SK-N-SH (cell line): ENCODE data around the gene TMEM161A. TPM values are rescaled to one million over a fixed set of nuclear protein-coding genes. Genes with fewer than 3 reads are reported as not detected.

Experiments used
- CTCF ChIA-PET: fragments of 300-600, 350-600 bp; formaldehyde crosslinking; extraction: SDS; loops from one replicate; lab custom pipeline; 2021; lab: Yijun Ruan, JAX
- POLR2A ChIA-PET: fragments of 350-600 bp; sonication (Branson Sonifier 250); formaldehyde crosslinking; extraction: SDS; loops from one replicate; lab custom pipeline; 2020; ENCODE audit warnings: antibody characterized with exemption, inconsistent platforms; lab: Yijun Ruan, JAX
- DNase-seq: peaks from one replicate; pipeline ENCODE4 v3.0.0; 2012
- H2AFZ ChIP-seq: fragments of 200-600 bp; sonication (generic); 2 replicates; pipeline ENCODE4 v1.8.1; 2016; ENCODE audit warnings: antibody characterized with exemption, mild to moderate bottlenecking, low read depth
- H3F3A ChIP-seq: fragments of 200-600 bp; sonication (generic); replicated peaks from 2 replicates; pipeline ENCODE3; 2016; ENCODE audit warnings: antibody characterized with exemption, mild to moderate bottlenecking; ENCODE audit not compliant: insufficient read depth
- H3K27ac ChIP-seq, 2 experiments: fragments of 200-500 bp in 1 of 2; fragments of 200-600 bp in 1 of 2; sonication (Bioruptor generic) in 1 of 2; sonication (generic), shearing (Covaris generic) in 1 of 2; 2 replicates each; pipeline versions ENCODE4 v1.5.1 to v1.6.1; 2014 to 2016; ENCODE audit warnings: low read depth in 2 of 2, inconsistent platforms in 1 of 2, low read length in 1 of 2, mild to moderate bottlenecking in 1 of 2, mixed read lengths in 1 of 2
- H3K27me3 ChIP-seq: fragments of 200-600 bp; sonication (generic), shearing (Covaris generic); 2 replicates; pipeline ENCODE4 v1.6.1; 2016; ENCODE audit warnings: mixed run types; ENCODE audit not compliant: insufficient read depth
- H3K36me3 ChIP-seq, 2 experiments: fragments of 200-500 bp in 1 of 2; fragments of 200-600 bp in 1 of 2; sonication (Bioruptor generic) in 1 of 2; sonication (generic) in 1 of 2; replicated peaks in 1 of 2; 2 replicates each; pipeline versions ENCODE3 to v1.5.1; 2014 to 2016; ENCODE audit warnings: low read length in 1 of 2, mild to moderate bottlenecking in 1 of 2; ENCODE audit not compliant: insufficient read depth in 2 of 2, control insufficient read depth in 1 of 2
- H3K4me1 ChIP-seq, 2 experiments: fragments of 200-500 bp in 1 of 2; fragments of 200-600 bp in 1 of 2; sonication (Bioruptor generic) in 1 of 2; sonication (generic), shearing (Covaris generic) in 1 of 2; 2 replicates each; pipeline versions ENCODE4 v1.5.1 to v1.6.1; 2014 to 2016; ENCODE audit warnings: low read depth in 1 of 2, low read length in 1 of 2, mixed run types in 1 of 2; ENCODE audit not compliant: insufficient read depth in 2 of 2, control insufficient read depth in 1 of 2
- H3K4me2 ChIP-seq: fragments of 200-600 bp; sonication (generic), shearing (Covaris generic); 2 replicates; pipeline ENCODE4 v1.6.1; 2017; ENCODE audit warnings: mixed run types
- H3K4me3 ChIP-seq, 2 experiments: fragments of 200-500 bp in 1 of 2; fragments of 200-600 bp in 1 of 2; sonication (Bioruptor generic) in 1 of 2; sonication (generic), shearing (Covaris generic) in 1 of 2; 2 replicates each; pipeline versions ENCODE4 v1.5.1 to v1.8.1; 2014 to 2016; ENCODE audit warnings: low read depth in 2 of 2, inconsistent platforms in 1 of 2, low read length in 1 of 2, mild to moderate bottlenecking in 1 of 2, mixed read lengths in 1 of 2, moderate library complexity in 1 of 2
- H3K79me2 ChIP-seq: fragments of 200-600 bp; sonication (generic); 2 replicates; pipeline ENCODE4 v1.8.1; 2017; ENCODE audit warnings: mild to moderate bottlenecking; ENCODE audit not compliant: insufficient read depth
- H3K9ac ChIP-seq: fragments of 200-600 bp; sonication (generic); 2 replicates; pipeline ENCODE4 v1.6.1; 2017; ENCODE audit warnings: mixed run types
- H3K9me2 ChIP-seq: fragments of 200-600 bp; sonication (generic); 2 replicates; pipeline ENCODE4 v1.6.1; 2017; ENCODE audit warnings: mixed run types
- H3K9me3 ChIP-seq: fragments of 200-600 bp; sonication (generic); 2 replicates; pipeline ENCODE4 v1.6.1; 2017; ENCODE audit warnings: mixed run types, mild to moderate bottlenecking, moderate library complexity
- H4K20me1 ChIP-seq: fragments of 200-600 bp; sonication (generic); 2 replicates; pipeline ENCODE4 v1.6.1; 2017; ENCODE audit warnings: mild to moderate bottlenecking, mixed run types; ENCODE audit not compliant: insufficient read depth
- ELF1 ChIP-seq: IDR thresholded peaks from 2 replicates; pipeline ENCODE4 v1.4.0; 2012
- EZH2phosphoT487 ChIP-seq: fragments of 200-600 bp; sonication (generic); IDR thresholded peaks from 2 replicates; pipeline ENCODE4 v1.6.1; 2017; ENCODE audit warnings: low read depth, mixed run types, mild to moderate bottlenecking, antibody characterized with exemption, moderate library complexity, borderline replicate concordance
- FOSL2 ChIP-seq: IDR thresholded peaks from 2 replicates; pipeline ENCODE4 v1.4.0; 2012; ENCODE audit warnings: low read depth, mild to moderate bottlenecking, moderate library complexity, borderline replicate concordance
- FOXJ3 ChIP-seq: sonication (generic); formaldehyde crosslinking; IDR thresholded peaks from 2 replicates; pipeline ENCODE4 v1.5.1; 2020; ENCODE audit warnings: mild to moderate bottlenecking, missing genetic modification reagents
- FOXM1 ChIP-seq: IDR thresholded peaks from 2 replicates; pipeline ENCODE4 v1.4.0; 2012; ENCODE audit warnings: low read depth, mild to moderate bottlenecking
- GABPA ChIP-seq: IDR thresholded peaks from 2 replicates; pipeline ENCODE4 v1.4.0; 2012; ENCODE audit warnings: low read depth, mild to moderate bottlenecking
- MAX ChIP-seq: IDR thresholded peaks from 2 replicates; pipeline ENCODE4 v1.4.0; 2012; ENCODE audit warnings: low read depth
- MXI1 ChIP-seq: IDR thresholded peaks from 2 replicates; pipeline ENCODE4 v1.6.1; 2012; ENCODE audit warnings: mild to moderate bottlenecking, low read depth, low read length, improper control_type of control experiment
- NRF1 ChIP-seq: IDR thresholded peaks from 2 replicates; pipeline ENCODE4 v1.6.1; 2012; ENCODE audit warnings: low read depth, mild to moderate bottlenecking, low read length
- PBX3 ChIP-seq: IDR thresholded peaks from 2 replicates; pipeline ENCODE4; 2012
- POLR2AphosphoS5 ChIP-seq: IDR thresholded peaks from 2 replicates; pipeline ENCODE4 v1.6.1; 2012; ENCODE audit warnings: low read depth, low read length
- REST ChIP-seq: IDR thresholded peaks from 2 replicates; pipeline ENCODE4 v1.6.1; 2012; ENCODE audit warnings: mild to moderate bottlenecking, low read depth, low read length, moderate library complexity
- RFX5 ChIP-seq: IDR thresholded peaks from 2 replicates; pipeline ENCODE4 v1.6.1; 2012; ENCODE audit warnings: mild to moderate bottlenecking, improper control_type of control experiment, low read length
- SIN3A ChIP-seq: IDR thresholded peaks from 2 replicates; pipeline ENCODE4 v1.6.1; 2012; ENCODE audit warnings: low read depth, mild to moderate bottlenecking, low read length, moderate library complexity, borderline replicate concordance
- SMC3 ChIP-seq: IDR thresholded peaks from 2 replicates; pipeline ENCODE4 v1.6.1; 2012; ENCODE audit warnings: low read depth, low read length, improper control_type of control experiment
- TAF1 ChIP-seq: IDR thresholded peaks from 2 replicates; pipeline ENCODE4 v1.6.1; 2012; ENCODE audit warnings: low read depth, mild to moderate bottlenecking, low read length, moderate library complexity, borderline replicate concordance
- TCF12 ChIP-seq: IDR thresholded peaks from 2 replicates; pipeline ENCODE4 v1.4.0; 2012
- TEAD4 ChIP-seq: IDR thresholded peaks from 2 replicates; pipeline ENCODE4 v1.4.0; 2012; ENCODE audit warnings: mild to moderate bottlenecking, borderline replicate concordance; ENCODE audit not compliant: insufficient read depth
- USF1 ChIP-seq: IDR thresholded peaks from 2 replicates; pipeline ENCODE4 v1.4.0; 2012; ENCODE audit warnings: low read depth, borderline replicate concordance
- USF2 ChIP-seq: fragments of 150-350 bp; IDR thresholded peaks from 2 replicates; pipeline ENCODE4 v1.6.1; 2017; ENCODE audit warnings: antibody characterized with exemption, low read length, low read depth, borderline replicate concordance
- WGBS: methylation state at CpG from one replicate; pipeline ENCODE4 v1.1.6; 2017; ENCODE audit warnings: low lambda C conversion rate; 5-methylcytosine and 5-hydroxymethylcytosine counted together
- polyA plus RNA-seq, 3 experiments: library from polyadenylated mRNA; depleted of rRNA; stranded (reverse); fragments of >200 nt; gene quantifications; 2 replicates each; pipeline ENCODE4 v1.2.3, GENCODE V29; 2012

Gene TMEM161A
- polyA plus RNA-seq, 1 of the 3 experiments (the other 2 are of a cell fraction) = 39.3 TPM

- Histone ChIP-seq H3K27me3 (no peaks in the 10 kb centered on the region), H3K27ac (no peak overlapping the region), H2AFZ (no peak overlapping the region), H3K4me2 (no peak overlapping the region), H3K4me1 (peaks cover 0 to 2% of the 10 kb centered on the region in 2 experiments; a peak in 2 of 4 replicates), H3F3A (no peaks in the 10 kb centered on the region), H3K9me3 (no peaks in the 10 kb centered on the region), H4K20me1 (no peaks in the 10 kb centered on the region), H3K4me3 (peak overlapping the region in 1 of 2 experiments; percentile 21; a peak in 1 of 4 replicates), H3K9ac (no peak overlapping the region), H3K79me2 (no peaks in the 10 kb centered on the region), H3K9me2 (no peaks in the 10 kb centered on the region), H3K36me3 (no peaks in the 10 kb centered on the region)
- ChIA-PET POLR2A (no interaction called here), CTCF (interaction anchor here (1.1 to 10.6 kb wide), 5 partner anchors 21 to 173 kb away, joined by 3 to 99 read pairs (median 4); no protein-coding TSS in a partner anchor)
- no peak for DNase-seq
- no peak for TF ChIP-seq SMC3
- no peak for TF ChIP-seq FOXJ3 (CRISPR knock-in tag)
- no peak for TF ChIP-seq REST
- no peak for TF ChIP-seq FOXM1
- TF ChIP-seq NRF1 = no peak
- no peak for TF ChIP-seq TAF1
- no peak for TF ChIP-seq POLR2AphosphoS5
- no peak for TF ChIP-seq MXI1
- no peak for TF ChIP-seq PBX3
- no peak for TF ChIP-seq TEAD4
- TF ChIP-seq TCF12 = no peak
- no peak for TF ChIP-seq SIN3A
- no peak for TF ChIP-seq MAX
- no peak for TF ChIP-seq RFX5
- TF ChIP-seq ELF1 = no peak
- no peak for TF ChIP-seq FOSL2
- TF ChIP-seq GABPA = no peak
- TF ChIP-seq USF1 = no peak
- TF ChIP-seq EZH2phosphoT487 = no peak
- no peak for TF ChIP-seq USF2
- 91% methylated on average over 9 of the region's 9 CpGs for WGBS
Observed at GRCh38 chr19:19169236-19170052, 31.2 kb upstream of the TMEM161A start.
